Psoas muscle (tissue), 8 donors: ENCODE measurements around the gene FLVCR2. TPM values are rescaled to one million over a fixed set of nuclear protein-coding genes. Genes with fewer than 3 reads are reported as not detected.
"Not testable (repeated sequence)": the region's sequence is repeated elsewhere in the genome, so short reads cannot be mapped to it uniquely, and the experiment has no call there.

ENCODE experiments used
- ATAC-seq, 4 donors: fragments of 200-7000 bp; cut with Tn5 transposase; one replicate each; pipeline ENCODE4 v1.9.1; 2020; ENCODE audit warnings: moderate library complexity in 3 of 4, mild to moderate bottlenecking in 2 of 4
- DNase-seq, 2 donors: peaks; one replicate each; pipeline ENCODE4 v3.0.0-alpha.2; 2020
- H3K27ac ChIP-seq: fragments of 200-600 bp; one replicate; pipeline ENCODE4 v1.8.0; 2022
- H3K27me3 ChIP-seq, 3 donors: fragments of 200-600 bp in 1 of 3; one replicate each; pipeline versions ENCODE4 v1.6.1 to v1.8.0; 2013 to 2022; ENCODE audit warnings: low read length in 2 of 3, mild to moderate bottlenecking in 2 of 3, moderate library complexity in 1 of 3; ENCODE audit not compliant: insufficient read depth in 3 of 3
- H3K36me3 ChIP-seq, 2 donors: fragments of 200-600 bp in 1 of 2; one replicate each; pipeline versions ENCODE4 v1.6.1 to v1.8.0; 2013 to 2022; ENCODE audit warnings: low read depth in 1 of 2, mild to moderate bottlenecking in 1 of 2, moderate library complexity in 1 of 2; ENCODE audit not compliant: insufficient read depth in 1 of 2
- H3K4me1 ChIP-seq: fragments of 200-600 bp; one replicate; pipeline ENCODE4 v1.8.0; 2022
- H3K4me3 ChIP-seq: fragments of 200-600 bp; one replicate; pipeline ENCODE4 v1.8.0; 2022; ENCODE audit warnings: mild to moderate bottlenecking
- H3K9me3 ChIP-seq: fragments of 200-600 bp; one replicate; pipeline ENCODE4 v1.8.0; 2022
- WGBS, 3 donors: extraction: QIAGEN DNeasy Blood & Tissue Kit; methylation state at CpG; one replicate each; pipeline versions ENCODE4 v1.1.6 to v1.1.7; 2013; 5-methylcytosine and 5-hydroxymethylcytosine counted together
- intact Hi-C, 2 donors: fragments of 100-400 bp; cut with DNase I; formaldehyde crosslinking; loops; one replicate each; pipeline versions ENCODE4 v1.11.0 to v1.14.2; 2022
- polyA plus RNA-seq, 3 donors: library from polyadenylated mRNA; stranded (reverse); fragments of 200-250 nt; gene quantifications; one replicate each; pipeline ENCODE4 v1.2.3, GENCODE V29; 2013
- total RNA-seq, 4 donors: library from RNA; stranded (reverse); fragmentation: NEBNext Ultra II Directional in 2 of 4; extraction: Animal tissue kit (Norgen Biotek cat#: 25700) in 2 of 4; gene quantifications; one replicate each; pipeline versions ENCODE4 v1.2.1 to v1.2.4, GENCODE V29; 2021 to 2023
- TF ChIP-seq, protein P1 (sequence below): fragments of 200-600 bp; IDR thresholded peaks from one replicate; pipeline ENCODE4 v1.8.0; 2022; ENCODE audit warnings: antibody characterized with exemption
- donor health status: healthy with polysubstance abuse.
- donor health status: DM: no; HTN: no; CAD: no; lungs with moderate emphysema.
- donor health status: Bipolar disorder and iron deficiency.
- donor health status: healthy.
- donor health status: DM: yes; HTN: yes; CAD: no.
- donor health status: DM: no; HTN: no; CAD: no.
- donor health status: DM: no; HTN: no; CAD: no.
- donor health status: DM: yes; HTN: yes; CAD: no.

FLVCR2 gene
- total and polyA plus RNA-seq, 7 donors, result 0.71 to 9.8 (median 5.3) TPM

DNA sequence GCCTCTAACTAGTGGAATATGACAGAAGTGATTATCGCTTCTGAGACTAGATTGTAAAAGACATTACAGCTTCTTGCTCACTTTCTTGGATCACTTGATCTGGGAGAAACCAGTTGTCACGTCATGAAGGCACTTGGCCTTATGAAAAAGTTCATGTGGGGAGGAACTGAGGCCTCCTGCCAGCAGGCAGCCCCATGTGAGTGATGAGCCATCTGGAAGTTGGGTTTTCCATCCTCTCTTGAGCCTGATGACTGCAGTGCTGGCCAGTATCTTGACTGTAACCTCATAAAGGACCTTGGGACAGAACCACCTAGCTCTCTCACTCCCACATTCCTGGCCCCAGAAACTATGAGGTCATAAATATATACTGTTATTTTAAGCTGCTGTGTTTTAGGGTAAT is 110.6 kb downstream of the FLVCR2 start:
- peaks cover 0 to 28% of the 10 kb centered on the region in 2 donors for H3K36me3 ChIP-seq
- H3K4me1 ChIP-seq, result no peaks in the 10 kb centered on the region
- no peak overlapping the region for H3K27ac ChIP-seq
- peak; percentile 65 to 77 for DNase-seq
- TF ChIP-seq, protein P1, sequence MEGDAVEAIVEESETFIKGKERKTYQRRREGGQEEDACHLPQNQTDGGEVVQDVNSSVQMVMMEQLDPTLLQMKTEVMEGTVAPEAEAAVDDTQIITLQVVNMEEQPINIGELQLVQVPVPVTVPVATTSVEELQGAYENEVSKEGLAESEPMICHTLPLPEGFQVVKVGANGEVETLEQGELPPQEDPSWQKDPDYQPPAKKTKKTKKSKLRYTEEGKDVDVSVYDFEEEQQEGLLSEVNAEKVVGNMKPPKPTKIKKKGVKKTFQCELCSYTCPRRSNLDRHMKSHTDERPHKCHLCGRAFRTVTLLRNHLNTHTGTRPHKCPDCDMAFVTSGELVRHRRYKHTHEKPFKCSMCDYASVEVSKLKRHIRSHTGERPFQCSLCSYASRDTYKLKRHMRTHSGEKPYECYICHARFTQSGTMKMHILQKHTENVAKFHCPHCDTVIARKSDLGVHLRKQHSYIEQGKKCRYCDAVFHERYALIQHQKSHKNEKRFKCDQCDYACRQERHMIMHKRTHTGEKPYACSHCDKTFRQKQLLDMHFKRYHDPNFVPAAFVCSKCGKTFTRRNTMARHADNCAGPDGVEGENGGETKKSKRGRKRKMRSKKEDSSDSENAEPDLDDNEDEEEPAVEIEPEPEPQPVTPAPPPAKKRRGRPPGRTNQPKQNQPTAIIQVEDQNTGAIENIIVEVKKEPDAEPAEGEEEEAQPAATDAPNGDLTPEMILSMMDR, result no peak
- no peaks in the 10 kb centered on the region for H3K9me3 ChIP-seq
- ATAC-seq, result peak in 2 of 4 donors; percentile 31 to 52
- intact Hi-C loops, result no loop called here
- 50 to 63% (median 62%) methylated on average over 2 of the region's 2 CpGs for WGBS, 3 donors
- H3K27me3 ChIP-seq, result no peaks in the 10 kb centered on the region
- no peak overlapping the region for H3K4me3 ChIP-seq

DNA sequence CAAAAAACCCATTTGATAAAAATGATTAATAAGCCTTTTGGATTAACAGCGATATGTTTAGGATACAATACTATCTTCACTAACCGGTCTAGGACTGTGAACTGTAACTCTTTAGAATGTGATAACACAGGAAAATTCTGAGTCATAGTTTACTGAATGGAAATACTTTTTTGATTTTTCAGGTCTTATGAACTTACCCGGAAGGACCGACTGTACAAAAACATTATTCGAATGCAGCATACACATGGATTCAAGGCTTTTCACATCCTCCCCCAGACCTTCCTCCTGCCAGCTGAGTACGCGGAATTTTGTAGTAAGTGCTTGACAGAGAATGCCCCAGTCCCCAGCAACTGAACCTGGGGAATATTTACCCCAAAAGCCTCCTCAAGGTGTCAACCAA is 111.6 kb downstream of the FLVCR2 start:
- Histone ChIP-seq H3K4me1 (no peaks in the 10 kb centered on the region), H3K27ac (no peak overlapping the region), H3K27me3 (no peaks in the 10 kb centered on the region), H3K4me3 (no peak overlapping the region), H3K9me3 (no peaks in the 10 kb centered on the region), H3K36me3 (peaks cover 0 to 31% of the 10 kb centered on the region in 2 donors)
- no peak for DNase-seq
- TF ChIP-seq, protein P1, result no peak
- intact Hi-C loops, result no loop called here
- WGBS, 3 donors, result 94 to 97% (median 95%) methylated on average over 7 of the region's 7 CpGs
- ATAC-seq, result no peak

DNA sequence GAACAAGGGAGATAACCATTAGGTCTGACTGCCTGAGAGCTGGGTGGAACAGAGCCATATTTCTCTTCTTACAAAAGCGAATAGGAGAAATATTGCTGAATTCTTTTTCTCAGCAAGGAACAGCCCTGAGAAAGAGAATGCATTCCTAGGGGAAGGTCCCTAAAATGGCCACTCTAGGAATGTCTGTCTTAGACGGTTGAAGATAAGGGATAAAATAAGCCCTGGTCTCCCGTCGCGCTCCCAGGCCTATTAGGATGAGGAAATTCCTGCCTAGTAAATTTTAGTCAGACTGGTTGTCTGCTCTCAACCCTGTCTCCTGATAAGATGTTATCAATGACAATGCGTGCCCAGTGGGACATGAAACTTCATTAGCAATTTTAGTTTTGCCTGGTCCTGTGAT is 116.6 kb downstream of the FLVCR2 start:
- H3K27ac ChIP-seq, H3K4me3 ChIP-seq, intact Hi-C loops, ATAC-seq, H3K27me3 ChIP-seq, H3K4me1 ChIP-seq, DNase-seq, H3K9me3 ChIP-seq: not testable (repeated sequence)
- H3K36me3 ChIP-seq, result peaks cover 0 to 40% of the 10 kb centered on the region in 2 donors
- WGBS, 3 donors, result 95 to 97% (median 96%) methylated on average over 6 of the region's 6 CpGs

DNA sequence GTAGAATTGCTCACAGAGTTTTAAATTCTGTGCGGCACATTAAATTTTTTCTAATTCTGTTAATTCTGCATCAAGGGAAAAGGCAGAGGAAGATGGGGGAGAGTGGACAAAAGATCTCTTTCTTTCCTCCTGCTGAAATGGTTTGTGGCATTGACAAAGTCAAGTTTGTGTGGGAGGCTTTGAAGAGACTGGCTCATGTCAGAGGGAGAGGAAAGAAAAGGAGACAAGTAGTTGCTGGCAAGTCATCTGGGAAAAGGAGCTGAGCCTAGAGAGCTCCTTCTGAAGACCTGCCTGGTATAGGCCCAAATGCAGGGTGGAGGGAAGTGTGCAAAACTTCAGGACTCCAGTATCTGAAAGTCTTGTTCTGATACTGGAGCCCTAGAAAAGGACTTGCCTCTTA is 119.0 kb downstream of the FLVCR2 start:
- WGBS, 3 donors, result 86 to 94% (median 92%) methylated on average over 1 of the region's 1 CpG
- no peaks in the 10 kb centered on the region for H3K4me1 ChIP-seq
- ATAC-seq (no peak), DNase-seq (no peak)
- TF ChIP-seq, protein P1, result no peak
- no peak overlapping the region for H3K27ac ChIP-seq
- intact Hi-C loops, result no loop called here
- no peaks in the 10 kb centered on the region for H3K27me3 ChIP-seq
- no peaks in the 10 kb centered on the region for H3K9me3 ChIP-seq
- no peak overlapping the region for H3K4me3 ChIP-seq
- peaks cover 4 to 33% of the 10 kb centered on the region in 2 donors for H3K36me3 ChIP-seq

Other genes starting within 250 kb of the FLVCR2 start
- gene JDP2, start 150.6 kb upstream of the FLVCR2 start, total RNA-seq, result 10 to 100 TPM; 11.0 to 49.6 (median 30.8) TPM
- 10 to 100 TPM; 13.2 to 73.2 (median 49.9) TPM for gene JDP2, start 150.6 kb upstream of the FLVCR2 start, polyA plus RNA-seq
- gene BATF, start 56.2 kb upstream of the FLVCR2 start, total RNA-seq, result under 1 TPM in 3 of 4 donors, not detected in 1; 0.58 to 0.77 (median 0.76) TPM
- under 1 TPM; 0.29 to 0.86 (median 0.70) TPM for gene BATF, start 56.2 kb upstream of the FLVCR2 start, polyA plus RNA-seq
- 1 to 10 TPM; 3.6 to 6.1 (median 4.8) TPM for gene ERG28, start 82.3 kb downstream of the FLVCR2 start, total RNA-seq
- gene ERG28, start 82.3 kb downstream of the FLVCR2 start, polyA plus RNA-seq, result 1 to 10 TPM; 4.9 to 6.4 (median 5.6) TPM
- 10 to 100 TPM in 3 of 4 donors, 1 to 10 TPM in 1; 5.7 to 17.2 (median 11.0) TPM for gene TTLL5, start 82.6 kb downstream of the FLVCR2 start, total RNA-seq
- 1 to 10 TPM; 4.6 to 9.1 (median 5.5) TPM for gene TTLL5, start 82.6 kb downstream of the FLVCR2 start, polyA plus RNA-seq